Measurements from ENCODE around the gene SLC48A1. TPM values are rescaled to one million over a fixed set of nuclear protein-coding genes. Genes with fewer than 3 reads are reported as not detected.

SLC48A1 gene
- total and polyA plus RNA-seq, 4 donors: 6.1 to 15.4 (median 9.3) TPM

DNA sequence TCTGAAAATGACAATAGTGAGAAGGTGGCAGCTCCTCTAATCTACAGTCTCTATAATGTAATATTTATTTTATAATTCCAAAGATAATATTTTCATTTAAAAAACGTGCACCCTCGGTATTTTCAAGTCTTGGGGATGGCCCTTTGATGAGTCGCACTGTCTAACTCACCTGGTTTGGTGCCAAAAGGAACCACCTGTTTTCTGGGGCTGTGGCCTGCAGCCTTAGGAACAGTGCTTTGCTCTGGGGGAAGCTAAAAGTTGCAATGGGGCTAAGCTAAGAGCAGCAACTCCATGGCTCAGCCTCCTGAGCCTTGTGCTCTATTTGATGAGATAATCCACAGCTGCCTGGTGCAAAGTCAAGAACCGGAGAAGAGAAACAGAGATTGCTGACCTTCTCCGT is 41.3 kb upstream of the SLC48A1 start:
- H3K27ac ChIP-seq (ENCODE audit: low read depth in 1 of 2, low read length in 2 of 2): no peak overlapping the region
- TF ChIP-seq TAF1 (conservative IDR thresholded peaks at IDR 0.05) (no peak), YY1 (IDR thresholded peaks at IDR 0.05) (no peak), EGR1 (IDR thresholded peaks at IDR 0.05; ENCODE audit: low read depth in 2 of 2) (no peak)
- no peak overlapping the region for H3K4me3 ChIP-seq (ENCODE audit: low read depth in 1 of 3, low read length in 3 of 3)
- H3K9me3 ChIP-seq (ENCODE audit: control insufficient read depth in 4 of 4, low read length in 3 of 4): no peaks in the 10 kb centered on the region
- H3K4me1 ChIP-seq (ENCODE audit: control insufficient read depth in 4 of 4, insufficient read depth in 4 of 4, low read length in 3 of 4): peaks cover under 1 to 19% (median 10%) of the 10 kb centered on the region in 4 donors
- no peaks in the 10 kb centered on the region for H3K36me3 ChIP-seq (ENCODE audit: control insufficient read depth in 4 of 4, insufficient read depth in 3 of 4, low read depth in 1 of 4, low read length in 3 of 4)
- 85% methylated on average over 5 of the region's 5 CpGs for WGBS
- DNase-seq (ENCODE audit: low spot score): no peak
- no peaks in the 10 kb centered on the region for H3K27me3 ChIP-seq (ENCODE audit: control insufficient read depth in 4 of 4, insufficient read depth in 4 of 4, low read length in 3 of 4)
- no peak overlapping the region for H3K9ac ChIP-seq (ENCODE audit: low read depth in 1 of 2, low read length in 2 of 2)

DNA sequence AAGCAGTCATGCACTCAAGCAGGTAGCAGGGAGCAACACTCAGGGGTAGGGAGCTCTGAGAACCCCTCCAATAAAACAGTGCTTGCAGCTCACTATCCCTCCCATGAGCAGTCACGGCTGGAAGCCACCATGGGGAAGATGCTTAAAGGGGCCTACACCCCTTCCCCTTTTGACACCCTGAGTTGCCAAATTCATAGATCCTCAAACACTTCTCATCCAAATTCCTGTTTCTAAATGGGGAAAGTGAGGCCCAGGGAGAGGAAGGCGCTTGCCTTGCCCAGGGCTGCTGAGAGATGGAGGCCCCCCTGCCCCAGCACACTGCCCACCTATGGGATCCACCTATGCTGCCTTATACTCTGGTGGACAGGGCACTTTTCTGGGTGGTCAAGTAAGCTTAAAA is 40.5 kb upstream of the SLC48A1 start:
- peaks cover 6 to 27% (median 17%) of the 10 kb centered on the region in 4 donors for H3K4me1 ChIP-seq (ENCODE audit: control insufficient read depth in 4 of 4, insufficient read depth in 4 of 4, low read length in 3 of 4)
- H3K4me3 ChIP-seq (ENCODE audit: low read depth in 1 of 3, low read length in 3 of 3): no peak overlapping the region
- H3K36me3 ChIP-seq (ENCODE audit: control insufficient read depth in 4 of 4, insufficient read depth in 3 of 4, low read depth in 1 of 4, low read length in 3 of 4): no peaks in the 10 kb centered on the region
- no peak for DNase-seq (ENCODE audit: low spot score)
- no peak overlapping the region for H3K27ac ChIP-seq (ENCODE audit: low read depth in 1 of 2, low read length in 2 of 2)
- H3K9ac ChIP-seq (ENCODE audit: low read depth in 1 of 2, low read length in 2 of 2): no peak overlapping the region
- no peak for TF ChIP-seq EGR1 (IDR thresholded peaks at IDR 0.05; ENCODE audit: low read depth in 2 of 2)
- H3K9me3 ChIP-seq (ENCODE audit: control insufficient read depth in 4 of 4, low read length in 3 of 4): no peaks in the 10 kb centered on the region
- no peaks in the 10 kb centered on the region for H3K27me3 ChIP-seq (ENCODE audit: control insufficient read depth in 4 of 4, insufficient read depth in 4 of 4, low read length in 3 of 4)
- 86% methylated on average over 2 of the region's 2 CpGs for WGBS

DNA sequence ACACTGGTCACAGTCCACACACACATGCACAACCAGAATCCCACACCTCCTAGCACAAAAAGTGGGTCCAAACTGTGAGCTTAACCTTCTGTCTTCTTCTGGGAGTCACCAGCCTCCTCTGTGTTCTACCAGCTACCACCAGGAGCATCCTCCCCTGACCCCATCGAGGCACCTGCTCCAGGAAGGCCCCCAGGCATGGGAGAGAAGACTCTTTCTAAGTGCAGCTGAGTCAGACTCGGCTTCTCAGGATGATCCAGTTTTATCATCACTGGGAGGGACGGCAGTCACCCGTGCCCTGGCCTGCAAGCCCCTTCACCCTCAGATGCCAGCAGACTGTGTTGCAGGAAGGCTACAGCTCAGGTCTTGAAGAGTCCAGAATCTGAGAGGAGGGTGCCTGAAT is 39.9 kb upstream of the SLC48A1 start:
- DNase-seq (ENCODE audit: low spot score): no peak
- H3K4me3 ChIP-seq (ENCODE audit: low read depth in 1 of 3, low read length in 3 of 3): no peak overlapping the region
- 86% methylated on average over 4 of the region's 4 CpGs for WGBS
- H3K36me3 ChIP-seq (ENCODE audit: control insufficient read depth in 4 of 4, insufficient read depth in 3 of 4, low read depth in 1 of 4, low read length in 3 of 4): no peaks in the 10 kb centered on the region
- no peaks in the 10 kb centered on the region for H3K27me3 ChIP-seq (ENCODE audit: control insufficient read depth in 4 of 4, insufficient read depth in 4 of 4, low read length in 3 of 4)
- H3K27ac ChIP-seq (ENCODE audit: low read depth in 1 of 2, low read length in 2 of 2): no peak overlapping the region
- H3K9me3 ChIP-seq (ENCODE audit: control insufficient read depth in 4 of 4, low read length in 3 of 4): no peaks in the 10 kb centered on the region
- TF ChIP-seq FOXA2 (IDR thresholded peaks at IDR 0.05): no peak
- TF ChIP-seq, protein P1, sequence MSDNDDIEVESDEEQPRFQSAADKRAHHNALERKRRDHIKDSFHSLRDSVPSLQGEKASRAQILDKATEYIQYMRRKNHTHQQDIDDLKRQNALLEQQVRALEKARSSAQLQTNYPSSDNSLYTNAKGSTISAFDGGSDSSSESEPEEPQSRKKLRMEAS (IDR thresholded peaks at IDR 0.05): no peak
- TF ChIP-seq SP1 (IDR thresholded peaks at IDR 0.05): no peak
- peaks cover 10 to 29% (median 19%) of the 10 kb centered on the region in 4 donors for H3K4me1 ChIP-seq (ENCODE audit: control insufficient read depth in 4 of 4, insufficient read depth in 4 of 4, low read length in 3 of 4)
- H3K9ac ChIP-seq (ENCODE audit: low read depth in 1 of 2, low read length in 2 of 2): no peak overlapping the region

DNA sequence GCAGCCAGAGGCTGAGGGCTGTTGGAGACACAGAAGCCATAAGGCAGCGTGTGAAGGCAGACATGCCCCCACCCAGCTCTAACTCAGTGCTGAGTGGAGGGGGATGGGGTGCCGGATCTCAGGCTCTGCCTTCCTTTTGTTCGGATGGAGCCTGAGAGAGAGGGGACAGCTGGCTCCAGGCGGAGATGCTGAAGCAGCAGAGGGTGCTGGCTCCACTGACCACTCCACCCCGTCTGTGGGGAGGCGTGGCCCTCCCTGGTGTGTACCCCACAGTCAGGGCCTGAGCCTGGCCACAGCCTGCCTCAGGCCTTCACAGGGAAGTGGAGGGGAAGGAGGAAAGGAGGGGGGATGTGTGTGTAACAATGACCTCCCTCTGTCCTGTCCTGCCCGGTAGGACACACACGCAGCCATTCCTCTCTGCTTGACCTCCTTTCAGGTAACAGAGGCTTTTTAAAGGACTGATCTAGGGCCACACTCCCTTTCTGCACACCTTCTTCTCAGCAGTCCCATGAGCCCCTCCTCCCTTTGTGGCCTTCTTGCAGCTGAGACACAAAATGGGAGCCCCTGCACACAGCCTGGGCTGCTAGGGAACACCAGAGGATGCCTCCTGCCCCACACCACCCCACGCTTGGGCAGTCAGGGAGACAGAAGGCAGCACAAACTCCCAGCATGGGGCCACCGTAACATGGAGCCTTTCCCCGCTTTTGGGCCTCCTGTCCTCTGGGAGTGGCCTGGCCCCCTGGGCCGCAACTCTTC is 38.1 kb upstream of the SLC48A1 start:
- no peak overlapping the region for H3K4me3 ChIP-seq (ENCODE audit: low read depth in 1 of 3, low read length in 3 of 3)
- no peak overlapping the region for H3K27ac ChIP-seq (ENCODE audit: low read depth in 1 of 2, low read length in 2 of 2)
- H3K36me3 ChIP-seq (ENCODE audit: control insufficient read depth in 4 of 4, insufficient read depth in 3 of 4, low read depth in 1 of 4, low read length in 3 of 4): no peaks in the 10 kb centered on the region
- WGBS: 83% methylated on average over 12 of the region's 12 CpGs
- no peak for DNase-seq (ENCODE audit: low spot score)
- peaks cover 10 to 16% (median 12%) of the 10 kb centered on the region in 4 donors for H3K4me1 ChIP-seq (ENCODE audit: control insufficient read depth in 4 of 4, insufficient read depth in 4 of 4, low read length in 3 of 4)
- H3K27me3 ChIP-seq (ENCODE audit: control insufficient read depth in 4 of 4, insufficient read depth in 4 of 4, low read length in 3 of 4): no peaks in the 10 kb centered on the region
- H3K9ac ChIP-seq (ENCODE audit: low read depth in 1 of 2, low read length in 2 of 2): no peak overlapping the region
- TF ChIP-seq, protein P2, sequence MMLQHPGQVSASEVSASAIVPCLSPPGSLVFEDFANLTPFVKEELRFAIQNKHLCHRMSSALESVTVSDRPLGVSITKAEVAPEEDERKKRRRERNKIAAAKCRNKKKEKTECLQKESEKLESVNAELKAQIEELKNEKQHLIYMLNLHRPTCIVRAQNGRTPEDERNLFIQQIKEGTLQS (IDR thresholded peaks at IDR 0.05): no peak
- TF ChIP-seq, protein P1 (IDR thresholded peaks at IDR 0.05): no peak
- no peak for TF ChIP-seq RXRA (IDR thresholded peaks at IDR 0.05)
- no peaks in the 10 kb centered on the region for H3K9me3 ChIP-seq (ENCODE audit: control insufficient read depth in 4 of 4, low read length in 3 of 4)

Measured in liver (tissue), 9 donors.